ENCODE data around the gene SYT11. TPM values are rescaled to one million over a fixed set of nuclear protein-coding genes. Genes with fewer than 3 reads are reported as not detected.

The SYT11 gene
- total RNA-seq, 1 donor from 2014 or later: 9.6 TPM

DNA sequence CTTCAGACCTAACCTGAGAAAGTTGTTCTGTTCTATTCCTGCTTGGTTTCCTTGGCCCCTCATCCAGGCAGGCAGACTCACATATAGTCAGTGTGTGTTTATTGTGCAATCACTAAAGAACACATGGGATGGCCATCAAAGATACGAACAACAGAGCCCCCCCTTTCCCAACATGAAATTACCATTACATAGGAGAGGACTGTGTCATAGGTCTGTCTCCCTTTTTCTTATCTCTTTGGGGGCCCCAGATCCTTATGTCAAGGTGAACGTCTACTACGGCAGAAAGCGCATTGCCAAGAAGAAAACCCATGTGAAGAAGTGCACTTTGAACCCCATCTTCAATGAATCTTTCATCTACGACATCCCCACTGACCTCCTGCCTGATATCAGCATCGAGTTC lies 21.6 kb downstream of the SYT11 start:
- DNase-seq: no peak
- no peak for TF ChIP-seq CTCF (IDR thresholded peaks at IDR 0.05)

GRCh38 chr1:155882235-155882634 lies 22.9 kb downstream of the SYT11 start:
- H3K36me3 ChIP-seq: peaks cover 18% of the 10 kb centered on the region
- no peak overlapping the region for H3K4me3 ChIP-seq
- no peaks in the 10 kb centered on the region for H3K4me1 ChIP-seq
- intact Hi-C loops (cut with DNase I): no loop called here
- ATAC-seq (no peak), DNase-seq (no peak)
- no peaks in the 10 kb centered on the region for H3K9me3 ChIP-seq
- no peaks in the 10 kb centered on the region for H3K27me3 ChIP-seq (ENCODE audit: low read depth)
- H3K27ac ChIP-seq: no peak overlapping the region
- no peak for TF ChIP-seq CTCF (IDR thresholded peaks at IDR 0.05)

More for the DNA sequence above, 21.6 kb downstream of the SYT11 start:
- no peaks in the 10 kb centered on the region for H3K27me3 ChIP-seq (ENCODE audit: low read depth)
- peaks cover 18% of the 10 kb centered on the region for H3K36me3 ChIP-seq
- H3K4me1 ChIP-seq: no peaks in the 10 kb centered on the region
- ATAC-seq: no peak
- H3K9me3 ChIP-seq: no peaks in the 10 kb centered on the region
- H3K27ac ChIP-seq: no peak overlapping the region
- no peak overlapping the region for H3K4me3 ChIP-seq
- intact Hi-C loops (cut with DNase I): no loop called here

GRCh38 chr1:155882766-155883165 lies 23.4 kb downstream of the SYT11 start:
- H3K4me1 ChIP-seq: no peaks in the 10 kb centered on the region
- no peak overlapping the region for H3K4me3 ChIP-seq
- H3K36me3 ChIP-seq: peaks cover 18% of the 10 kb centered on the region
- no peaks in the 10 kb centered on the region for H3K27me3 ChIP-seq (ENCODE audit: low read depth)
- H3K9me3 ChIP-seq: no peaks in the 10 kb centered on the region
- intact Hi-C loops (cut with DNase I): no loop called here
- ATAC-seq (no peak), DNase-seq (no peak)
- no peak for TF ChIP-seq CTCF (IDR thresholded peaks at IDR 0.05)
- no peak overlapping the region for H3K27ac ChIP-seq

DNA sequence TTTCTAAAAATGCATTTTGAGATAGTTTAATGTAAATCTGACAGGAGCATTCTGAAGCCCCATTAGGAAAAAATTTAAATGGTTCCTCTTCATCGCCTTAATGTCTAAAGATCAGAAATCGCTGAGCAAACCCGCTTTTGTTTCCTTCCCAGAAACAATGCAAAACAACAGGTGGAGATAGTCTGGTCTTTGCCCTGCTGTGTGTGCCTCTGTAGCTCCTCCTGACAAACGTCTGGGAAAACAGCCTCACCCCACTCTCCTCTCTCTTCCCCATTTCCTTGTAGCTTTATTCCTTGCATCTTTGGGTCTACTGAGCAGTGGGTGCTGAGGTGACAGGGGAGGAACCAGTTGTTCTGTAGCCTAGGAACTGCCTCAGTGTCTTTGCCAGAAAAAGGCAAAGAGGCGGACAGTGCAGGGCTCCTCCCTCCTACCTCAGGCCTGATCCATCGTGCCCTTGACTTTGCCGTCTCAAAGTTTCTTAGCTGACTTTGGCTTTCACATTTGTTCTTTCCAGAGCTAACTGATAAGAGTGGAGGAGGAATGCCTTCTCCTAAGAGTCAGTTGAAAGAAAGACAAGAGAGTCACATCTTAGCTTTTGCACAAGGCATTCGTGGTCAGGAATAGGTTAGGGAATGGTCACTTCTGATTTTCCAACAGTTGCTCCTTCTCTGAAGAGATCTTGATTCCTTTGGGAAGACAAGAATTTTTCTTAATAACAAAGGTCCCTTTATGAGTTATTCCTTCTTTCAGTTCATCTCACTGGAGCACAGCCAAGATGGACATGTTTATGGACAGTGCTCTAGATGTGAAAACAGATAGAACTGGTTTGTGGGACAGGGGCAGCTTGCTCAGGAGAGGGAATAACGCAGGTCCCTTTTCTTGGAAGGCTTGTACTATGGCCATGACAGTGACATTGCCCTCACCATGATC lies 24.9 kb downstream of the SYT11 start:
- Histone ChIP-seq H3K4me1 (no peaks in the 10 kb centered on the region), H3K9me3 (no peaks in the 10 kb centered on the region), H3K36me3 (peaks cover 18% of the 10 kb centered on the region), H3K27me3 (ENCODE audit: low read depth) (no peaks in the 10 kb centered on the region), H3K4me3 (no peak overlapping the region), H3K27ac (no peak overlapping the region)
- intact Hi-C loops (cut with DNase I): no loop called here
- ATAC-seq: no peak
- TF ChIP-seq CTCF (IDR thresholded peaks at IDR 0.05): no peak
- DNase-seq: no peak

DNA sequence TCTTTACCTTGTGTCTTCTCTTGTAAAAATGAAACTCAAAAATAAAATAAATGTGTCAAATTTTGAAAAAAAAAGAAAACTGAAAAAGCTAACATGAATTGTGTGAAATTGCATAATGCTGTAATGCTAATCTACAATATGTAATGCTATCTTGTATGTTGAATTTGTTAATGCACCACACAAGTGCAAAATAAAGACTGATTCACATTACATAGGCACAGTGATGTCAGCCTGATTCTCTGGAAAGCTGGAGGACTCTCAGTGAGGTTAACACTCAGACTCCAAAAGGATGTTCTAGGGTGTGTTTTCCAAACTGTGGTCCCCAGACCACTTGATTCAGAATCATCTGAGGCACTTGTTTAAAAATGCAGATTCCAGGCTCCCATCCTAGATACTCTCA lies 25.6 kb downstream of the SYT11 start:
- Histone ChIP-seq H3K27ac (no peak overlapping the region), H3K36me3 (peaks cover 18% of the 10 kb centered on the region), H3K4me3 (no peak overlapping the region), H3K4me1 (no peaks in the 10 kb centered on the region), H3K27me3 (ENCODE audit: low read depth) (no peaks in the 10 kb centered on the region), H3K9me3 (no peaks in the 10 kb centered on the region)
- ATAC-seq (no peak), DNase-seq (no peak)
- intact Hi-C loops (cut with DNase I): no loop called here
- TF ChIP-seq CTCF (IDR thresholded peaks at IDR 0.05): no peak
